NCI-H1417 treated with DMSO at 0.1 percent for 48 hours (cell line): ENCODE measurements around the gene MAPK4.
"Not testable (repeated sequence)": the region's sequence is repeated elsewhere in the genome, so short reads cannot be mapped to it uniquely, and the experiment has no call there.

Experiments used
- DNase-seq: peaks from one replicate; lab custom pipeline; 2025; lab: John Stamatoyannopoulos, UW

Gene MAPK4

DNA sequence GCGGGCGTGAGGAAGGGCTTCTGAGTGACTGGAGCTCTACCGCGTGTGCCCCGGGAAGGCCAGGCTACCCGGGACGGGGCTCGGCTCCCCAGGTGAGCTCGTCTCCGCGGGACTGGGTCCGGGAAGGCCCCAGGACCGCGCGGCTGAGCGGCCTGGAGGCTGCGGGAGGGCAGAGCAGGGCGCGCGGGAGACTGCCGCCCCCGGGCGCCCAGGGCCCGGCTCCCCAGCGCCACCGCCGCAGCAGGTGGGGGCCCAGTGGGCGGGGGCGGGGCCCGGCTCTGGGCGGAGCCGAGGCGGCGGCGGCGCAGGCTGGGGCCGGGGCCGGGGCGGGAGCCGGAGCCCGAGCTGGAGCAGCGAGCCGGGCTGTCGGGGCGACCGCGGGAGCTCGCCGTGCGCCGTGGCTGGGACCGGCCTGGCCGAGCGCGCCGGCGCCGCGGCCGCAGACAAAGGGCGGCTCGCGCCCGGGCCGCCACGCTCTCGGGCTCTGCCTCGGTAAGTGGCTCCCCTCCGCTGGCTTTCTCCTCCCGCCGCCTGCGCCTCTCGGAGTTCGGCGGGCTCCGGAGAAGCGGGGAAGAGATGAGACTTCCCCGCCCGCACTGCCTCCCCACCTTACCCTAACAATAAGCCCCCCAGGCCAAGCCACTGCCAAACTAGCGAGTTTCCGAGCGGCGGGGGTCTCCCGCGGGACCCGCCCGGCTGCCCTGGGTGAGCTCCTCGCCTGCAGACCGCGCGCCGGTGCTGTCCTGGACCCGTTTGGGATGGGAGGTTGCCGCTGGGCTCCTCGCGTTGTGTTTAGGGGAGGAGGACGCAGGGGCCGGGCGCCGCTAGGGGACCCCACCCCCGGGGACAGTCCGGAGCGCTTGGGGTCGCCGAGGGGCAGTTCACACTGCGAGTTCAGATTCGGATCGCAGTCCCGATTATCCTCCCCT is at the start of gene MAPK4:
TSS of gene MAPK4 (plus strand) at position 336 of the 929 bp plus-strand sequence. CDS start 103,872 bp downstream, outside the sequence.
- no peak for DNase-seq

DNA sequence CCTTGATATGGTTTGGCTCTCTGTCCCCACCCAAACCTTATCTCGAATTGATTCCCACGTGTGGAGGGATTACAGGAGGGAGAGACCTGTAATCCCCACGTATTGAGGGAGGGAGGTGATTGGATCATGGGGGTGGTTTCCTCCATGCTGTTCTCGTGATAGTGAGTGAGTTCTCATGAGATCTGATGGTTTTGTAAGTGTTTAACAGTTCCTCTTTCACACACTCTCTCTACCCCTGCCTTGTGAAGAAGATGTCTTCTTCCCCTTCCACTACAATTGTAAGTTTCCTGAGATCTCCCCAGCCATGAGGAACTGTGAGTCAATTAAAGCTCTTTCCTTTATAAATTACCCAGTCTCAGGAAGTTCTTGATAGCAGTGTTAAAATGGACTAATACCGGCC is 42.6 kb upstream of the MAPK4 start:
- DNase-seq, result not testable (repeated sequence)

DNA sequence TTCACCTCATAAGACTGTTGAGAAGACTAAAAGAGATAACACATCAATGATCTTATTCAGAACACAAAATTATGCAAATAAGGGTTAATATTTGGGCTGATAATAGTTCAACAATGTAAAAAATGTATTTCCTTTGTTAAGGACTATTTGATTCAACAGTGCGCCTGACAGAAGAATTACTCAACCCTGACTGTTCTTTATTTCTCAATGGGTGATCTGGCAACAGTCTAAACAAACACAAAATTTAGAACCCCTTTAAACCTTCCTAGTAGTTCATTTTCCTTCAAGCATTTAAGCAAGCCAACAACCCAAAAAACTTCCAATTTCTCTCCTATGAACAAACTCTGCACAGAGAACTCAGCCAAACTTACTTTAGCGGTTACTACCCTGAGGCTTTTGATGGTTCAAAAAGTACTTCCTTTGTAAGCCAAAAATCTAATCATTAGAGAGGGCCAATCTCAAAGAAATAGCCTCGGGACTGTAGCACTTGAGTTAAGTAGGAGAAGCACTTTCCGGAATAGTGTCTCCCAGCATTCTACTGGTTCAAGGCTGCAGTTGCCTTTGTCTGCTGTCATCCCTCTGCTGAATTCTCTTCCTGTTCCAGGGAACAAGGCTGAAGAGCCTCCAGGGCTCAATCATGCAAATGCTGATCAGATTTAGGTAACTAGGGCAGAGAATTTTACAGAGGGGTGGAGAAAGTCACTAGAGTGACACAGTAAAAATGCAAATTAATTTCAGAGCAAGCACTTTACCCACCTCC is 40.9 kb upstream of the MAPK4 start:
- DNase-seq, result no peak

DNA sequence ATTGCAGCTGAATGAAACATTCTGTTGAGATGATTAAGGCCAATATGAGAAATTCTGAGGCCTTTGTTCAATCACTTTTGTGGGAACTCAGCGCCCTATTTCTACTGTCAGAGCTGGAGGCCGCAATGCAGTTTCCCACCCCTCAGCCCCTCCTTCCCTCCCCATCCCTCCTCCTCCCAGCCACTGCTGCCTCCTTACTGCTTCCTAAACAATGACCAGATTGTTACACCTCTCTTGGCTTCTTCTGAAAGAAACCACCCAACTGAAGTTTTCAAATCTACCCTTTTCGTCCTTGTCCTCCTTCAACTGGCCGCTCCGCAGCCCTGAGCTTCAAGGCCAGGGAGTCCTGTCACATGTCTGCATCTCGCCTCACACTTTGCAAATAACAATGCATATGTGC is 36.7 kb upstream of the MAPK4 start:
- no peak for DNase-seq

DNA sequence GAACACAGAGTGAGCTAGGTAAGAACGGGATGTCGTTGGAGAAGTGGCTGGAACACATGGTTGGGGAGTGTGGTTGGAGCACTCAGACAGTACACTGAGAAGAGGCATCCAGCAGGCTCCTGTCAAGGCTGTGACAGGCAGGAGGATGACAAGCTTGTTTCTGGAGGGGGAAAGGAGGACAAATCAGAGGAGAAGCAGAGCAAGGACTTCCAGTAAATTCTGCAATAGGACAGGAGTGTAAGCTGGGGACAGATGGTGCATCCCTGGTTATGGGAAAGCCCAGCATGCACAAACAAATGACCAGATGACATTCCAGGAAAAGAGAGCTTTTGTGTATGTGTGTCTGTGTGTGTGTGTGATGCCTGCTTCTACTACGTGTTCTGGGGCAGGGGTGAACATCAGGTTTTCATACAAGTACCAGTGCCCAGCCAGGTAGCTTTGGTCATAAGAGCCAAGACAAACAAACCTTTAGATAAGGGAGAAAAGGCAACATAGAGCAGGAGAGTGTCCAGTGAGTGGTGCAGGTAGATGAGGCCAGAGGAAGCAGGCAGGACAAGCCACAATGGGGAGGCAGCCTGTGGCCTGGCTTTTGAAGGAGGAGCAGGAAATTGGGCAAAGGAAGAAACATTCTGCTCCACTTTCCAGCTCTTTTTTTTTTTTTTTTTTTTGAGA is 32.1 kb upstream of the MAPK4 start:
- DNase-seq, result no peak

DNA sequence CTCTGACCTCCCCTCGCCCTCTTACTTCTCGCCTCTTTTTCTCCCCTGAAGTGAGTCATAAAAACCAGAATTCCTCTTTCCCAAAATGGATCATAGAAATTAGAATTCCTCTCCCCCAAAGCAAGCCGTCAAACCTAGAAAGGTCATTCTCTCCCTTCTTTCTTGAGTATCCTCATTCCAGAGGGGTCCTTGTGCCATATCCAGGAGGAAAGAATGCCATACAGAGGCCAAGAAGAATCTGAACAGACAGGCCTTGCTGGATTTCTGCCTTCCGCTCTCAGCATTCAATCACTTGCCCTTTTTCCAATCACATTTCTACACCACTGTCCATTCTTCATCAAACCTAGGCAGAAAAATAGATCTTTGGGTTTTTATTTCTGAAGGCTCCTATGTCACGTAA is 31.1 kb upstream of the MAPK4 start:
- DNase-seq, result no peak

DNA sequence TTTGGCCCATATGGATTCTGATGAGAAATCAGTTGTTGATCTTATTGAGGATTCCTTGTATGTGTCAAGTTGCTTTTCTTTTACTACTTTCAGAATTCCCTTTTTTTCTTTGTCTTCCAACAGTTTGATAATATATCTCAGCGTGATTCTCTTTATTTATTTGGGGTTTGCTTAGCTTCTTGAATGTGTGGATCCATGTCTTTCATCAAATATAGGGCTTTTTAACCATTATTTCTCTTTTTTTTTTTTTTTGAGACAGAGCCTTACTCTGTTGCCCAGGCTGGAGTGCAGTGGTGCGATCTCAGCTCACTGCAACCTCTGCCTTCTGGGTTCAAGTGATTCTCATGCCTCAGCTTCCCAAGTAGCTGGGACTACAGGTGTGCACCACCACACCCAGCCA is 26.1 kb upstream of the MAPK4 start:
- DNase-seq, result not testable (repeated sequence)

DNA sequence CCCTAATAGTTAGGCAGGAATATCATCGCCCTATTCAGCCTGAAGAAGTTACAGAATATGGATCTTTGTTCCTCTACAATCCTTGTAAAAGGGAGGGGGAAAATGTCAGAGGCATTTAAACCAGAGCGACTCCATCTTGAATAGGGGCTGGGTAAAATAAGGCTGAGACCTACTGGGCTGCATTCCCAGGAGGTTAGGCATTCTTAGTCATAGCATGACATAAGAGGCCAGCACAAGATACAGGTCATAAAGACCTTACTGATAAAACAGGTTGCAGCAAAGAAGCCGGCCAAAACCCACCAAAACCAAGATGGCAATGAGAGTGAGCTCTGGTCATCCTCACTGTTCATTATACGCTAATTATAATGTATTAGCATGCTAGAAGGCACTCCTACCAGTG is 15.4 kb upstream of the MAPK4 start:
- not testable (repeated sequence) for DNase-seq

DNA sequence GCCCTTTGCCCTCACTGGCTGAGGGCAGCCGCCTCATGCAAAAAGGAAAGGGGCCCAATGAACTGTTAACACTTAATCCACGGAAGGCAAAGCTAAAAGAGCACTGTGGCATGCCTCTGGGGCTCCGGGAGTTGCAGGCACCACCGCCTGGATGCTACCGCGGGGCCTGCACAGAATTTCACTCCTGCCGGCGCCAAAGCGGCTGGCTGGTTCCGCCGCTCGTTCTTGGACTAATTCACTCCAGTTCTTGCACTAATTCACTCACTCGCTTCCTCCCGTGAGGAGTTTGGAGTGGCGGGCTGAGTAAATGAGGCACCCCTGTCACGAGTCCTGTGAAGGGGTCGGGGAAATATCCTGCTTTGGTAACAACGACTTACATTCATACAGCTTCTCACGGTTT is 14.0 kb upstream of the MAPK4 start:
- DNase-seq, result no peak

DNA sequence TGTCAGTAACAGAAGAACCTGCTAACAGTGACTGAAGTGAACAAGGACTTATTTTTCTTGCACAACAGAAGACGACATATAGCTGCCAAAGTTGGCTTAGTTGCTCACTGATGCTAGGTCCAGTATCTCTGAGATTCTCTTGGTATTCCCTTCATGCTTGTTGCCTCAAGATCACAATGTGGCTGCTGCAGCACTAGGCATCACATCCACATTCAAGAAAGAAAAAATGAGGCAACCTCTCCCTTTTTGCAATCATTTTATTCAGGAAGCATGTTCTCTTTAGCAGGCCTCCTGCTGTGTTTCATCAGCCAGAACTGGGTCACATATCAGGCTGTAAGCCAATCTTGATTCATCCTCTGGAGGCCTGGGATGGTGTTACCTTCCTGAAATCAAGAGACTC is 11.7 kb upstream of the MAPK4 start:
- no peak for DNase-seq

DNA sequence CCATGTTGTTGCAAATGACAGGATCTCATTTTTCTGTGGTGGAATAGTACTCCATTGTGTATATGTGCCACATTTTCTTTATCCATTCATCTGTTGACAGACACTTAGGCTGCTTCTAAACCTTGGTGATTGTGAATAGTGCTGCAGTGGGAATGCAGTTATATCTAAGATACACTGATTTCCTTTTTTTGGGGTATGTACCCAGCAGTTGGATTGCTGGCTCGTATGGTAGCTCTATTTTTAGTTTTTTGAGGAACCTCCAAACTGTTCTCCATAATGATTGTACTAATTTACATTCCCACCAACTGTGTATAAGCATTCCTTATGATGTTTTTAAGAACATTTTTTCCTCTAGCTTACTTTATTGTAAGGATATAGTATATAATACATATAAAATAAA is 8.2 kb upstream of the MAPK4 start:
- DNase-seq, result not testable (repeated sequence)

DNA sequence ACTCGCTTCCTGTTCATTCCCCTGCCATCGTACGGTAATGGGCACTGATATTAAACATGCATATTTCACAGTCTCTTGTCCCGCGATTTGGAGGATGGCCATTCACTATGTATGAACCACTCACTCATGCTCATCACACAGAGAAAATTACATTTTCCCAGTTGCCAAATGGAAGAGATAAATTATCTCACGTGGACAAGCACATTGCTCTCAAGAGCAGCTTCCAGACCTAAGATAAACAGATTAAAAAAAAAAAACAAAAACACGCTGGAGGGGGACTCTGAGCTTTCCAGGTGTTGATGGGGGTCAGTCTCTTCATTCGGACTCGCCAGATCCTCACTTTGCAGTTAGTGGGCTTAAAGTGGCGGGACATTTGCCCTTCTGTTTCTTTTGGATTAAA is 1.7 kb upstream of the MAPK4 start:
- DNase-seq, result no peak

DNA sequence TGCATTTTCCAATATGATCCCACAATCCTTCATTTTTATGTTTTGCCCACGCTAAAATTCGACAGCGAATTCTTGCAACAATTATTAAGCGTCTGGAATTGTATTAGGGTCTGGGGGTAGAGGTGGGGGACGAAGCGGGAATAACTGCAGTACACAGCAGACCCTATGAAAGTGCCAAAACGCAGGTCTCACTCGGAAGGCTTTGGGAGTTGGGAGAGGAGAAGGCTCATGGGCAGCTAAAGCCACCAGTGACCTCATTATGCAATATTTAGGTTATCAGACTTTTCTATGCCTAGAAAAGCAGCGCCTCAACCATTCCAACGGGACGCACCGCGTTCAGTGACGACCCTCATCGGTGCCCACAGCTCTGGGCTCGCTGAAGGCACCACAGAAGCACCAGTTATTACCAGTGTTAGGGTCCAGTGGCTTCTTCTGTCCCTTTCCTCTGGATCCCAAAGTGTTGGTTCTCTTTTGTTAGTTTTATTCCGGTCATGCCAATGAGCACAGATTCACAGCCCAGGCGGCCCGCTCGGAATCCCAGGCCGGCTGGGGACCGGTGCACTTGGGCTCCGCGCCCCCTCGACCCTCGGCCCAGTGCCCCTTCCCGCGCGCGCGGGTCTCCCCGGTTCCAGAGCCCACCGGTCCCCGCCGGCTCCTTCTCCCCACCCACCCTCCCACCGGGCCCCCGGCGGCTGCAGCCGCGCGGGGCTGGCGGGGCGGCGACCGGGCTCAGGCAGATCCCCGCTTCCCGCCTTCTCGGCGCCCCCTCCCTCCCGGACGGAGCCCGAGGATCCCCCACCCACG is 737 bp upstream of the MAPK4 start:
- DNase-seq, result no peak

DNA sequence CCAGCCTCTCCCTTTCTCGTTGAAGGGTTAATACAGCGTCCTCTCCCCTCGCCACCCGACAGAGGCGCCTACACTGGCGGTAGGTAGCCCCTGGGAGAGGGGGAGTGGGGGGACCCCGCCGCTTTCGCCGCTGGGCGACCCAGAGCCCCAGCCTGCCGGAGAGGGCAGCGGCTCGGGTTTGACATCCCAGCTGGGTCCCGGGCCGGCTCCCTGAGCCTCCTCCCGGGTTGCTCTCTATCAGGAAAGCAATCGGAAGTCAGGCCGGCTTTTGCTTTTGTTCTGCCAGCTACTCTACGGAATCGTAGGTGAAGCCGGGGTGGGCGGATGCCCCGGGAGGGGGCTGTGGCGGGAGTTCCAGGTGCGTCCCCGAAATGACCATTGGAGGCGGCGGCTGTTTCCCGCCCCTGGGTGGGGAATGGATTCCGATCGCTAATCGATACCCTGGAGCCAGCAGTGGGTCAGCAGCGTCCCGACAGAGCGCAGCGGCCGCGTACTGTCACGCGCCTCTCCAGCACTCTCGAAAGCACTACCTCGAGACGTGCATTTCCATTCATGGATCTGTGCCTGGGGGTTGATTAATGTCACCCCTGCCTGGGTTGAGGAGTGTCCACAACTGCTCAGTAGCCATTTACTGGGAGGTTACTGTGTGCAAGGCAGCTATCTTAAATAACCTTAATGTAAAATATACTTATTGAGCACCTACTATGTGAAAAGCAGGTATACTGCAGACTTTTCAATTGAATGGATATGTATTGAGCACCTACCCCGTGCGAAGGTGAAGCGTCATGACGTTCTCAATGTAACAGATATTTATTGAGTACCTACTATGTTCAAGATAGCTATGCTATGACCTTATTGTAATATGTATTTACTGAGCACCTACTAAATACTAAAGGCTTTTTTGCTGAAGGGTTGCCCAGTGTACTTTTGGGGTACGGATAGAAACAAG is 1.1 kb downstream of the MAPK4 start:
- no peak for DNase-seq

DNA sequence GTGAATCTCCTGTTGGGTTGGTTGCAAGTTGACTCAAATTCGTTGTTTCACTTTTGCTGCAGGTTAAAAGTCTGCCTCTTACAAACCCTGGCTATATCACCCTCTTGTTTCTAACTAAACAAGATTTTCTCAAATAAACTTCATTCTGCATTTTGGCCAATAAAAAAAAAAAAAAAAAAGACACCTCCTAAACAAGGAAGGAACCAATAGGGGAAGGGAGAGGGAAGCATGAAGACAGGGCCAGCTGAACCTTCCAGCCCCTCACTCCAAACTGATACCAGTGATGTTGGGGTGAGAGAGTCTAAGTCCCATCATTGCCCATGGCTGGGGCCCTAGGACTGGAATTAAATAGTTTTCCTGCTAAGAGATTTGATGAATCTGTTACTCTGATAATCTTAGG is 2.4 kb downstream of the MAPK4 start:
- DNase-seq, result not testable (repeated sequence)

DNA sequence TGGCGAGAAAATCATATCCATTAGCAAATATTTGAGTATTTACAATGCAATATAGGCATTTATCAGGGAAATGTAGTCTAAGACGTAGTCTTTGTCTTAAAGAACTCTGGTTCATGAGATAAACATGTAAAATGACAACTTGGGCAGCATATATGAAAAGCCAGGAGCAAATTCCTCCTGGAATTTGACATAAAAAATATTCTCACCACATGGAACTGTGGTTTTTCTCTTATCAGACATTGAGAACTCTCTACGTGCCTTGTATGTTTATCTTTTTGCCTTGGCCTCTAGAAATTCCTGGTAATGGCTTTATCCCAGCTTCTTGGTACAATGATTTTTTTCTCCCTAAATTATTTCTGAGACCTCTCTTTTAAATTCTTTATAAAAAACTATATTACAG is 2.8 kb downstream of the MAPK4 start:
- DNase-seq, result no peak

DNA sequence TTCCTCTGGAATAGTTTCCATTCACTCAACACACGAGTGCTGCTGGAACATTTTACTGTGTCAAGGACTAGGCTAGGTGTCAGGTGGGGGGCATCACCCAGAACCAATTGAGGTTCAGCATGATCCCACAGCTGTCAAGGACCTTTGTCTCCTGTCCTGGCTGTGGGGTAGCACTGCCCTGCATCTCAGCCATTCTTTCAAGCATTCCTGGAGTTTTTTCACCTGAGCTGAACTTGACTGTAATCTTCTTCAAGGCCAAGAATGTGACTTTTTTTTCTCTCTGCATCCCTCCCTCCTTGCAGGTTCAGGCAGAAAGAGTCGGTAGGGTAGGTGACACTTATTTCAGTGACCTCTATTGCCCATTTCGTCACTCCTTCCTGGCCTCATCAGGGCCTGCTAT is 3.5 kb downstream of the MAPK4 start:
- no peak for DNase-seq

DNA sequence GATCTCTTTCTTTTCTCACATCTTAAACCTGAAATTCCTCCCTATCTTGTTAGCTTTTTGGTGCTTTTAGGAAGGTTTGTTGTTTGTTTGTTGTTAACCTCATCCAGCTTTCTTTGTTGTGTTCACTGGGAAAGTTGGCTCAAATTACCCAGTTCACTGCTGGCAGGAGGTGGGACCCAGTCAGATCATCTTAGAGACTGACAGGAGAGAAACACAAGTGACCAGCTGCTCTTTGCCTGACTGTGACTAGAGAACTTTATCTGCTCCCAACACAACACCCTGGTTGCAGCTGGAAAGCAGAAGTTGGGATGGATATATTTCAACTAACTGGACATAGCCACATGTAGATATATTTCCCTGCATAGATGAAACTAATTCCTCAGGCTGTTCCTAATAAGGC is 10.0 kb downstream of the MAPK4 start:
- no peak for DNase-seq

DNA sequence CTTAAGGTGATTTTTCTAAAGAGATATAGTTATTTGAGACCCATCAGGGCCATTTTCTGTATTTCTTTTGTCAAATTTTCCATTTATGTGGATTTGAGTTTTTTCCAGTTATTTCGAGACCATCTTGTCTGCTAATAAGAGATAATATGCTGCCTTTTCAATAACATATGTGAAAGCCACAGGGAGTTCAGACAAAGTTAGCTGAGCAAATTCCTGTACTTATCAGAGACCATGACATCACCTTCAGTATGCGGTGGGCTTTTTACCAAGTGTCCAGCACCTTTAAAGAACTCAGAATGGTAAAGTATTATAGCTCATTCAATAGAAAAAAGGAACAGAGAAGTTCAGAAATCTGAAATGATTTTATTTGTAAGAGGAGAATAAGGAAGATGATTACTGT is 11.7 kb downstream of the MAPK4 start:
- no peak for DNase-seq

DNA sequence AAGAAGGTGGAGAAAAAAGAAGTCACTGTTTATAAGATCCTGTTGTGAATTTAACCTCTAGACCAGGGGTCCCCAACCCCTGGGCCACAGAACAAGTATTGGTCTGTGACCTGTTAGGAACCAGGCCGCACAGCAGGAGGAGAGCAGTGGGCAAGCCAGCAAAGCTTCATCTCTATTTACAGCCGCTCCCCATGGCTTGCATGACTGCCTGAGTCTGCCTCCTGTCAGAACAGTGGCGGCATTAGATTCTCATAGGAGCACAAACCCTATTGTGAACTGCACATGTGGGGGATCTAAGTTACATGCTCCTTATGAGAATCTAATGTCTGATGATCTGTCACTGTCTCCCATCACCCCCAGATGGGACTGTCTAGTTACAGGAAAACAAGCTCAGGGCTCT is 13.3 kb downstream of the MAPK4 start:
- not testable (repeated sequence) for DNase-seq

DNA sequence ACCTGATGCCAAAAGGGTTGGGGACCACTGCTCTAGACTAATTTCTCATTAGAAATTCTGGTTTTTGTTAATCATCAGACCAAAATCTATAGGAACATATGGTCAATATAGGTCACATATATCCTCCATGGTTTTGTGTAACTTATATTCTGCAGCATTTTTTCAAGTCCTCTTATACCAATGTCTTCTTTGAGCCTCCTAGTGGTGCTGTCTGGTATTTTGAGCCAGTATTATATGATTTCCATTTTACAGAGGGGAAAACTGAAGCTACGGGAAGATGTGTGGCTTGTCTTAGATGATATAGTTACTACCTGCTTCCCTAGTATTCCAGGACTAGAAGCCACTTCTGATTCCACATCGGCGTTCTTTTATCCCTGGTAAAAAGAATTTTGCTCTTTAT is 13.8 kb downstream of the MAPK4 start:
- DNase-seq, result no peak
